22Rv1 (cell line): Measurements from ENCODE around the gene CACNA1C.

Experiments
- H3K27ac ChIP-seq: fragments of 450-650 bp; 2 replicates; pipeline ENCODE4 v1.5.1; 2017
- ZFX ChIP-seq: fragments of 450-650 bp; IDR thresholded peaks from 2 replicates; pipeline ENCODE4 v1.6.1; 2017; ENCODE audit warnings: antibody characterized with exemption, borderline replicate concordance
- TF ChIP-seq, protein P1 (sequence below): fragments of 450-650 bp; IDR thresholded peaks from 2 replicates; pipeline ENCODE4 v1.5.1; 2017; ENCODE audit warnings: mild to moderate bottlenecking

CACNA1C gene

DNA sequence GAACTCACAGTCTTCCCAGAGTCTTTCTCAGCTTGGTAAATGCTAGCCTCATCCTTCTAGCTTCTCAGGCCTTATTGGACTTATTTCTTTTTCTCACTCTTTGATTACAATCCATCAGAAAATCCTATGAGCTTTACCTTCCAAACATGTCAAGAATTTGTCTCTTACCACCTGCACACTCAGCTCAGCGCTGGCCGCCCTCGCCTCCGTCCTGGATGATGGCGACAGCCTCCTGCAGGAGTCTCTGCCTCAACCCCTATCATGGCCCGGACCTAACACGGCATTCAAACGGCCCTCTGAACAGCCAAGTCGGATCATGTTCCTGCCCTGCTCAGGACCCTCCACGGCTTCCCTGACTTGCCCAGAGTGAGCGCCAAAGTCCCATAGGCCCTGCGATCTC, 408.9 kb downstream of the CACNA1C start:
- TF ChIP-seq, protein P1, sequence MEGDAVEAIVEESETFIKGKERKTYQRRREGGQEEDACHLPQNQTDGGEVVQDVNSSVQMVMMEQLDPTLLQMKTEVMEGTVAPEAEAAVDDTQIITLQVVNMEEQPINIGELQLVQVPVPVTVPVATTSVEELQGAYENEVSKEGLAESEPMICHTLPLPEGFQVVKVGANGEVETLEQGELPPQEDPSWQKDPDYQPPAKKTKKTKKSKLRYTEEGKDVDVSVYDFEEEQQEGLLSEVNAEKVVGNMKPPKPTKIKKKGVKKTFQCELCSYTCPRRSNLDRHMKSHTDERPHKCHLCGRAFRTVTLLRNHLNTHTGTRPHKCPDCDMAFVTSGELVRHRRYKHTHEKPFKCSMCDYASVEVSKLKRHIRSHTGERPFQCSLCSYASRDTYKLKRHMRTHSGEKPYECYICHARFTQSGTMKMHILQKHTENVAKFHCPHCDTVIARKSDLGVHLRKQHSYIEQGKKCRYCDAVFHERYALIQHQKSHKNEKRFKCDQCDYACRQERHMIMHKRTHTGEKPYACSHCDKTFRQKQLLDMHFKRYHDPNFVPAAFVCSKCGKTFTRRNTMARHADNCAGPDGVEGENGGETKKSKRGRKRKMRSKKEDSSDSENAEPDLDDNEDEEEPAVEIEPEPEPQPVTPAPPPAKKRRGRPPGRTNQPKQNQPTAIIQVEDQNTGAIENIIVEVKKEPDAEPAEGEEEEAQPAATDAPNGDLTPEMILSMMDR: no peak
- no peak for TF ChIP-seq ZFX
- no peak overlapping the region for H3K27ac ChIP-seq

DNA sequence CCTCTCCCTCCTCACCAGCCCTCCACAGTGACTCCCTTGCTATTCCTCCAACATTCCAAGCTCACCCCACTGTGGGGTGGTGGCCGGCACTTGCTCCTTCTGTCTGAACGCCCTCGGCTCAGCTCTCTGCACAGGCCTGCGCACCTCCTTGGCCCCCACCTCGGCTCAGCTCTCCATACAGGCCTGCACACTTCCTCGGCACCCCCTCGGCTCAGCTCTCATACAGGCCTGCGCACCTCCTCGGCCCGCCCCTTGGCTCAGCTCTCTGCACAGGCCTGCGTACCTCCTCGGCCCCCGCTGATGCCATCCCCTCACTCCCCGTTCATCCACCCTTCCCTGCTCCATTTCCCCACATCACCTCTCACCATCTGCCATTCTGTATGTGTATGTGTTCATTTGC, 409.3 kb downstream of the CACNA1C start:
- TF ChIP-seq ZFX: no peak
- TF ChIP-seq, protein P1: no peak

DNA sequence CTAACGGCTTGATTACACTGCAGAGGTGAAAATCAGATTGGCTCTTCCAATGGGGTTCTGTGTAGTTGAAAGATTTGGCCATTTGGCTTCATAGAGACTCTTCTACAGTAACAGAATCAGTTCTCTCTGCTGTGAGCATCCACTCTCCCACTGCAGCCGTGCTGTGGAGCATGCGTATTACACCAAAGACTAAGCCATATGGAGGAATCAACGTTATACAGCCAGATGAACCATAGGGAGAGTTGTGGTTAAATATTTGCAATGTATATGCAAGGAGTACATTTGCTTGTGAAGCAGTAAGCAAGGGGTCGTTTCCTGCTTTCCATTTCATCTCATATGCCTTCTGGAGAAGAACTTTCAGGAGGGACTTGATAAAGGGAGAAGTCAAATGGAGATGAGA, 410.9 kb downstream of the CACNA1C start:
- no peak overlapping the region for H3K27ac ChIP-seq
- no peak for TF ChIP-seq ZFX
- TF ChIP-seq, protein P1: no peak

More for the DNA sequence above, 409.3 kb downstream of the CACNA1C start:
- no peak overlapping the region for H3K27ac ChIP-seq

DNA sequence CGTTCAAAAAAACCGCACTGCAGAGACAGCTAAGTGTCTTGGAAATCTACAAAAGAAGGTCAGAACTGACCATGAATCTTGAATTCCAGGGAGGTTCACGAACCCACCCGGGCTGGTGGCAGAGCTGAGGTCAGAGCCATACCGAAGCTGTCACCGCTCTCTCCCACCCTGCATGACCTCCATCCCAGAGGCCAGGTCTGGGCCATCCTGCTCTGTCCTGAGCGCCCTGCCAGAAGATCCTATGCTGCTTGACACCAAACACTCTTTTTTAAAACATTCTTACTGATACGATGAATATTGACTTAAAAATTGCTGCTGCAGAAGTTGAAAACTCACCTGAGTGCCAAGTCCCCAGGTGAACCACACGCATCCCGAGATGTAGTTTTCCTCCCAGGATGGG, 412.9 kb downstream of the CACNA1C start:
- no peak overlapping the region for H3K27ac ChIP-seq
- TF ChIP-seq ZFX: no peak
- TF ChIP-seq, protein P1: no peak

DNA sequence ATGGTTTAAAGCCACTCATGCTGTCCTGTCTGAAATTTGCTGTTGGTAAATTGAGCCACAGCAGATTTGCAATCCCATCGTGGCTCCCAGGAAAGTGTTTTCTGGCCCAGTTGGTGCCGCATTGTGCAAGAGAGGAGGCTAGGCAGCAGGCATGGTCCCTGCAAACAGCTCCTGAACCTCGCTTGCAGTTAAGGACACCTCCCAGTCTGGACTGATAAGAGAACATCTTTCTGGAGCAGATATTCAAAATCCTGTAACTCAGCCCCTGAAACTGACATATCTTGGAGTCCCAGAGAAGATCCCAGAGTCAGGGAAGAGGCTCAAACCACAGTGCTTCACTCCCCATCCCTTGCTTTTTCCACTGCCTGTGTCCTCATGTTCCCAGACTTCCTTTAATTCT, 413.4 kb downstream of the CACNA1C start:
- TF ChIP-seq, protein P1: no peak
- TF ChIP-seq ZFX: no peak
- H3K27ac ChIP-seq: no peak overlapping the region

DNA sequence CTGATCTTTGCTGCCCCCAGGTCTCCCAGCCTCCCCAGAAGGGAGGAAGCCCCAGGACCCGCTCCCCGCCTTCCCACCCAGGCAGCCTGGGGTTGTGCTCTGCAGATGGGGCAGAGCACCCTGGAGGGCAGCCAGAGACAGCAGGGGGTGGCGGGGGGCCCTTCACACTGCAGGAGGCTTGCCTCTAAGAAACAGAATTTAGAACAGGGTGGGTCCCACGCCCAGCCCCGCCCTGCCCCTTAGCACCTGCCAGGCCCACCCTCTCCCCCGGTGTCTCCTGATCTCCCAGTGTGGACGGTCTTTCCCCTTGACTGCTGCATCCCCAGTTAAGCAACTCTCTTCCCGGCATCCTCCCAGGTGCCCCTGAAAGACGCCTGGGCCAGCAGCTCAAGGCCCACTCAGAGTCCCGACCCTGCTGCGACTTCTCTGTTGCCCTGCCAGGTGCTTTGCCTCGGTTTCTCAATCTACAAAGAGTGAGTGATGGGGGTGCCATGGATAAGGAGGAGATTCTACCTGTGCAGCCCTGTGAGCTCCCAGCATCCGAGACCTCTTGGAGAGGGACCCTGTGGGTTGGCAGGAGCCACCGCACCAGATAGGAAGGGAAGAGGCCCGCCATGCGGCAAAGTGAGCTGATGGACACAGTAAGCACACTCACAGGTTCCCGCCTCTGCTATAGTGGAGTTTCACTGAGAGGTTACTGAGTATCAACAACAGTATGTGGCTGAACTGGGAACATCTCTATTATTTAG, 414.8 kb downstream of the CACNA1C start:
- TF ChIP-seq ZFX: no peak
- TF ChIP-seq, protein P1: no peak
- no peak overlapping the region for H3K27ac ChIP-seq

DNA sequence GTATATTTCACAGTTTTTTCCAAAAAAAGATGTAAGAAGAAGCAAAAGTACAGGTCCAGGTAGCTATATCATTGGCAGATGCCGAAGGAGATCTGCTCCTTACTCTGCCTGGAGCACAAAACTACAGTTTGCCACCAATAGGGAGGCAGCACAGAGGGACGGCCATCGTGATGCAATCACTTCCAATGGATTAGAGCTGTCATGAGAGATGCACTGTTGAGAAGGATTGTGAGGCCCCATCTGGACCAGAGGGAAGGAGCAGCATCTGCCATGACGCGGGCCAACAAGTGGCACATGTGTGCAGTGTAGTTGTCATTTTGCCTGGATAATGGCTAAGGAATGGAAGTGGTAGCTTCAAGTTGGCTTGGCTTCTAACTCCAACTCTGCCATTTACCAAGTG, 423.2 kb downstream of the CACNA1C start:
- H3K27ac ChIP-seq: no peak overlapping the region
- TF ChIP-seq, protein P1: no peak
- TF ChIP-seq ZFX: no peak
